HG03060 (cell line): ENCODE measurements around the gene AK5.
A peak's percentile ranks its signal among the peaks of the same experiment; 100 is the strongest.

ENCODE experiments used
- ATAC-seq: cut with Tn5 transposase; IDR thresholded peaks from one replicate; pipeline ENCODE4 v1.9.1; 2021; ENCODE audit warnings: low read depth, moderate number of reproducible peaks; ENCODE audit not compliant: unreplicated experiment

The AK5 gene

DNA sequence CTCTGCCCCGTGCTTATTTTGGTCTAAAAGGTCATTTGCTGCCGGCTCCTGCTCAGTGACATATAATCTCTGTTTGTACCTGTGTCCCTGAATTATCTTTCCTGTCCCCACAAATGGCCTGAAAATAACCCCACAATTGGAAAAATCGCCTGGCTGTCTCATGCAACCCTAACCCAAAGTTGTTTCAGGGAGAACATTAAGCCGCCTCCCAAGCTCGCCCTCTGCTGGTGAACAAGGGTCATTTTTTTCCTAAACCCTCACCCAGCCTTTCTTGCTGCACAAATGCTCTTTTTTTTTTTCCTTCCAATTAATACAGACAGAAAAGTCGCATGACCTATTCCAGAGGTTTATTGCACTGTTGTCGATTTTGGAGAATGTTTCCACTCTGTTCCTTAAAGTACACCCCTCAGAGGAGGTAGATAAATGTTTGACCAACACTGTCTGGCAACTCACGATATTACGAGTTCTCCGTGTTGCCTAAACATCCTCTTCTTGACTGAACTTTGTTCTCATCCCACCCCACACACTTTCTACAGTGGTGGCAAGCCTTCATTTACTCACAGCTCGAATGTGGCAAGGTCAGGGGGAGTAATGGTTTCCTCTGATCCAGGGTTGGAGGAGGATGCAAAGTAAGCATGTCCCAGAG lies 252.0 kb downstream of the AK5 start:
- ATAC-seq: no peak

DNA sequence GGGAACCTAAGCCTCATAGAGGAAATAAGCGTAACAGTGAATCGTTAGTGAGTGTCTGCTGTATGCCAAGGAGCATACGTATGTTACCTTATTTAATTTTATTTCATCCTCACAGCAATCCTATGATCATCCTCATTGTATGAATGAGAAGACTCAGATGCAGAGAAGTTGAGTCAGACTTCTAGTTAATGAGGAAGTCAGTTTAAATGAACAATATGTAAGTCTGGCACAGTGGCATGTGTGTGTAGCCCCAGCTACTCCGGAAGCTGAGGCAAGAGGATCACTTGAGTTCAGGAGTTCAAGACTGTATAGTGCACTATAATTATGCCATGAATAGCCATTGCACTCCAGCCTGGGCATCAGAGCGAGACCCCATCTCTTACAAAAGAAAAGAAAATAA lies 252.6 kb downstream of the AK5 start:
- ATAC-seq: no peak

DNA sequence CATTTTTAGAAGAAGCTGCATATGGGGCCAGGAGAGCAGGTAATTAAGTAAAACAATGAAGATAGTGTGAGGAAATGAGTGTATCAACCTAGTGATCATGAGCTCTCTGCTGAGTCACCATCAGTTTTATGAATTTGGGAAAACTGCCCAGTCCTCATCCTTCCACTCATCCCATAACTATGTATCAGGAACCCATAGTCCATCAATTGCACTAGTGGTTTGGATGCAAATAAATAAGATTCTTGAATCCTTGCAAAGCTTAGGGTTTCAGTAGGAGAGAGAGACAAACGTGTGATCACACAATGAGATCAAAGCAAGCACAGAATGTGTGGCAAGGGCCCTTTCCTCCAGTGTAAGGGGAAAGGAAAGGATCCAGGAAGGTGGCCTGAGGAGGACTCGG lies 255.0 kb downstream of the AK5 start:
- ATAC-seq: no peak

DNA sequence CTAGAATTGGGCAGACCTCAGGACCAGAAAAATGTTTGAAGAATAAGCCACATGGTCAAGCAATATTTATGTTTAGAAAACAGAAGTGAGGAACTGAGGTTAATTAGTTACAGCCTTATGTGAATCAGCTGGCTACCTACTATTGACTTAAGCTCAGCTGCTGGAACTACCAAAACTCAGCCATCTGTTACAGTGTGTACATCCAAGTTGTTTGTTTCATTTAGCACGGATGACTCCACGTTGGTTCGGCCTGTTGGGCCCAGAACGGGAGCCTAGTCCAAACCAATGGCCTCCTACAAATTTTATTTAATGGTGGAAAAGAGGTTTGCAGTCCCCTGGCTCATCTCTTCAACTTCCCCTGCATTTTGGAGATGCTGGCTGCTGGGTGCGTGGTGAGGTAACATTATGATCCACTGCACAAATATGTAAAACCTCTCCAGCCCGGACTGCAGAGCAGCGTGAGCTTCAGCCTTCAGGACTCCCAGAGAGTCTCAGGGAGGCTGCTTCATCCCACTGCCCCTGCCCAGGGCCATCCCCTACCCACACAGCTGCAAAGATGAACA lies 257.2 kb downstream of the AK5 start:
- ATAC-seq: peak; percentile 61

DNA sequence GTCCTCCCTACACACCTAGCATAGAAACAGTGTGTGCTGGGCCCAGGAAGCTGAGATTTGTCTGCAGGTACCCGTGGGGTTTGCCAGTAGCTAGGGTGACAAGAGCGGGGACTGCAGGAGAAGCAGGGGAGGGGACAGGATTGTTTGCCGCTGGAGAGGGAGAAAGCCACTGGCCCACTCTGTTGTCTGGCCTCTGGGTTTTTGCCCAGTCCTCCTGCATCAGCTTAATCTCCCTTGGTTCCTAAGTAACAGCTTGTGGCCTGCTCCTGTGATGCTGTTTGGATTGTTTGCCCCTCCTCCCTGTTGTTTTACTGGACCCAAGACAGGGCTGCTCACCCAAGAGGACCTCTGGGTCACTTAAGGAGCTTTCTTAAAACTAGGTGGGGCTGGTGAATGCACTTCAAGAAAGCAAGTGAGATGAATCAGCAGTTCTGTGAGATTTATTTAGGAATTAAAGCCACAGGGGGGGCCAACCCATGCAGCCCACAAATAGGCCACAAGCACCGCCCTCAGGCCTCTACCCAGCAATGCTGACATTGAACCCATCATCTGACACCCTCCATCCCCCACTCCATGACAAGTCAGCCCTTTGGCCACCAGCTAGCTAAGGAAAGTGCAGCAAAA lies 257.8 kb downstream of the AK5 start:
- no peak for ATAC-seq

DNA sequence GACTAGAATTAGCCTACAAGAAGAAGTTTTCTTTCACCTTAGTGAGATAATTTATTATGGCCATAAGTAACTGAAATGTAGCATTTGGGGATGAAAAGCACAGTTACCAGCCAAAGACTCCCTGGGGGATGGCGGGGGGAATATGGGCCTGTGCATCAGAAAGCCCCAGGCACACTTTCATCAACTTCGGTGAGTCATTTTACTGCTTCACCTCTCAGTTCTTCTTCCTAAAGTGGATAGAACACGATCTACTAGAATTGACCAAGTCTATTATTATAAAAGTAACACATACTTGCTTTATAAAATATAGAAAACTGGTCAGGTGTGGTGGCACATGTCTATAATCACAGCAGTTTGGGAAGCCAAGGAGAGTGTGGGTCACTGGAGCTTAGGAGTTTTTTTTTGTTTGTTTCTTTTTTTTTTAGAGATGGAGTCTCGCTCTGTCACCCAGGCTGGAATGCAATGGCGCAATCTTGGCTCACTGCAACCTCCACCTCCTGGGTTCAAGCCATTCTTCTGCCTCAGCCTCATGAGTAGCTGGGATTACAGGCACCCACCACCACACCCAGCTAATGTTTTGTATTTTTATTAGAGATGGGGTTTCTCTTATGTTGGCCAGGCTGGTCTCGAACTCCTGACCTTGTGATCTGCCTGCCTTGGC lies 258.8 kb downstream of the AK5 start:
- no peak for ATAC-seq

DNA sequence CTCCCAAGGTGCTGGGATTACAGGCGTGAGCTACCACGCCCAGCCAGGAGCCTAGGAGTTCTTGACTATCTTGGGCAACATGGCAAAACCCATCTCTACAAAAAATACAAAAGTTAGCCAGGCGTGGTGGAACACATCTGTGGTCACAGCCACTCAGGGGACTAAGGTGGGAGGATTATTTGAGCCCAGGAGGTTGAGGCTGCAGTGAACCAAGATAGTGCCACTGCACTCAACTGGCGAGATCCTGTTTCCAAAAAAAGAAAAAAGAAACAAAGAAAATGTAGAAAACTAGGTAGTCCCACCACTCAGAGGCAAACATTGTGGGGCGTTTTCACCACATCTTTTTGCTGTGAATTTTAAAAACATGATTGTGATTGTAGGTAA lies 259.3 kb downstream of the AK5 start:
- peak; percentile 43 for ATAC-seq

DNA sequence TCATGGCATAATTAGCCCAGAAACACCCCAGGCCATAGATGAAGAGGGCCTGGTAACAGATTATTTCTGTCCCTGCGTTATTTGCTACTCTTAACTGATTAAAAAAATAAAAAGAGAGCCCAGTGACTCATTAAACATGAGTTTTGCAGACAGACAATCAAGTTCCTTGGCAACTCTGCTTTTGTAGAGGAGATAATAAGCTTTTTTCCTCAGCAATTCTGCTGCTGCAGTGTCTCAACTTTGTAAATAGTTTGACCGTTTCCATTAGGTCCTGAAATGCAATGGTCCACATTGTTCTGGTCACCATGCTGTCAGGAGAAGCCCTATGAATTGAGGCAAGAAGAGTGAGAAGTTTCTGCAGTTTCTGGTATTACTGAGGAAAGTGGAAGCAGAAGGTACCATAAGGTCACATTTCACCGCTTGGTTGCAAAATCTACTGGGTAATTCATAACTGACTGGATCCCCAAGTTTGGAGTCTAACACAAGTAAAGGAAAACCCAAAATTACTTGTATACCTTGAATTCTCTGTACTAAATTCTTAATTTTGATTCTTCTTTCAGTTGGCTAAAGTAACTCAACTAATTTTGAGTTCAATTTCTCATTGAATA lies 261.1 kb downstream of the AK5 start:
- no peak for ATAC-seq

DNA sequence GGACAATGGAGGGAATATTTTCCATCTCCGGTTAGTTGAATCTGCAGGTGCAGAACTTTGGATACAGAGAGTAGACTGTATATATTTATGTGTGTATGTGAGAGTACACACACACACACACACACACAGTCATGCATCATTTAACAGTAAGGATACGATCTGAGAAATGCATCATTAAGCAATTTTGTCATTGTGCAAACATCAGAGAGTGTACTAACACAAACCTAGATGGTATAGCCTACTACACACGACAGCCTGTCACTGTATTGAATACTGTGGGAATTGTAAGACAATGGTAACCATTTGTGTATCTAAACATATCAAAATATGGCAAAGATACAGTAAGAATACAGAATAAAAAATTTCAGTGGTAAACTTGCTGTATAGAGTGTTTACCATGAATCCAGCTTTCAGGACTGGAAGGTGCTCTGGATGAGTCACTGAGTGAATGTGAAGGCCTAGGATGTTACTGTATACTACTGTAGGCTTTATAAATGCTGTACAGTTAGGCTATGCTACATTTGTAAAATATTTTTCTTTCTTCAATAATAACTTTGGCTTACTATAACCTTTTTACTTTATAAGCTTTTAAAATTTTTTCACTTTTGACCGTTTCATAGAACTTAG lies 262.1 kb downstream of the AK5 start:
- no peak for ATAC-seq

DNA sequence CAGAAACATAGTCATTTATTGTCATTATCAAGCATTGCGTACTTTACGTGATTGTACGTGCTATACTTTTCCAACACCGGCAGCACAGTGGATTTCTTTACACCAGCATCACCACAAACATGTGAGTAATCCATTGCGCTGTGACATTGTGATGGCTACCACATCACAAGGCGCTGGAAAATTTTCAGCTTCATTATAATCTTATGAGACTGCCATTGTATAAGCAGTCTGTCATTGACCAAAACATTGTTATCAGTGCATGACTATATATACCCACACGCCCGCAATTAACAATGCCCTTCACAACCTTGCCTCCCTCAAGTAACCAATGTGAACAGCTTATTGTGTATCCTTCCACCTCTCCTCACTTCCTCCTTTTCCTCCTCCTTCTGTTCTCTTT lies 263.0 kb downstream of the AK5 start:
- ATAC-seq: no peak

DNA sequence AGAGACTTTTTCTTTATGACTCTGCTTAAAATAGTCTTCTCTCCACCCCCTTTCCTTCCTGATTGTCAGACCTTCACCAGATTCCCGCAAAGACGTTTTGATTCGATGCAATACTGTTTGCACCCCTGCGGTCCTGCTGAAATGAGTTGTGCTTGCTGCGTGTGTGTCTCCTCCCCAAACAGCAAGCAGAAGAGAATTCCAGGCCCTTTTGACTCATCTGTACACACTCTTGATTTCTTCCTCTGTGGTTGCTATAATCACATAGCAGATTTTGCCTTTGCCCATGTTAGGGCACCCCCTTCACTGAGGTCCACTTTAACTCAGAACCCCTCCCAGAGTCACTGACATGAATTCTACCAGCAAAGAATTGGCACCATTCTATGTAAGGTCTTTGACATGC lies 264.2 kb downstream of the AK5 start:
- ATAC-seq: no peak

DNA sequence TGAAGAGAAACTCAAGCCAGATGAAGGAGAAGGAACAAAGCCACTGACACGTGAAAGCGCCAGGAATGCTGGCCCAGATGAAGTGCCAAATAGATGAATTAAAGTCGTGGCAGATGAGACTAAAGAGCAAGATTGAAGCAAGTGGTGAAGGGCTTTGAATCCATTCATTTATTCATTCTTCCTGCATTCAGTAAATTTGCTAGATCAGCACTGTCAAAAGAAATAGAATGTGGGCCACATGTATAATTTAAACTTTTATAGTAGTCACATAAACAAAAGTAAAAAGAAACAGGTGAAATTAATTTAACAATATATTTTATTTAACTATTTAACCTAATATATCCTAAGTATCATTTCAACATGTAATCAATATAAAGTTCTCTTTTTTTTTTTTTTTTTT lies 265.1 kb downstream of the AK5 start:
- no peak for ATAC-seq

DNA sequence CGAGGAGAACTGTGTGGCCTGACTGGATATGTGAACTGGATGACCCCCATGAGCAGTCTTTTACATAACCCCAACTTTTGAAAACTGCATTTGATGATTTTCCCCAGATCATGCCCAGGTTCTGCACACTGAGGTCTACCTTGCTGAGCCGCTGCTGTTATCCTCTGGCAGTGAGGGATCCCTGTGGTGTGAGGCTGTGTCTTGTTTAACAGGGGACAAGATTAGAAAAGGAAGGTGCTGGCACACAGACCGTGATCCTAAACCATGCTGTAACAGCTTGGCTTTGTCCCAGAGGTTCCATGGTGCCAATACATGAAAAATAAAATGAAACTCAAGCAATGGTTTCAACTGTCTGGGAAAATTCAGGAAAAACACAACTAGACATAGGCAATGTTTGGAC lies 266.5 kb downstream of the AK5 start:
- no peak for ATAC-seq

DNA sequence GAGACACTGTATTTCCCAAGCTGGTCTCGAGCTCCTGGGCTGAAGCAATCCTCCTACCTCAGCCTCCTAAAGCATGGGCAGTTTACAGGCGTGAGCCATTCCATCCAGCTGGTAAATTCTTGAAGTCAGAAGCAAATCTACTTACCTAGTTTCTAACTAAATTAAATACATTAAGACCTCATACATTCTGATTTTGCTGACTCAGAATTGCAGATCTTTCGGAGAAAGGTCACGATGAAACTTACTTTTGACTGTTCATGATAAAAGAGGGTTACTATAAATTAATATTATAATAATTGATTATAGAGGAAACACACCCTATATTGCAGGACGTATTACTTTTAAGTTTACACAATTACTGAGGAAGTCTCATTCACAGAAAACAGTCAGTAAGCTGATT lies 268.3 kb downstream of the AK5 start:
- ATAC-seq: no peak

DNA sequence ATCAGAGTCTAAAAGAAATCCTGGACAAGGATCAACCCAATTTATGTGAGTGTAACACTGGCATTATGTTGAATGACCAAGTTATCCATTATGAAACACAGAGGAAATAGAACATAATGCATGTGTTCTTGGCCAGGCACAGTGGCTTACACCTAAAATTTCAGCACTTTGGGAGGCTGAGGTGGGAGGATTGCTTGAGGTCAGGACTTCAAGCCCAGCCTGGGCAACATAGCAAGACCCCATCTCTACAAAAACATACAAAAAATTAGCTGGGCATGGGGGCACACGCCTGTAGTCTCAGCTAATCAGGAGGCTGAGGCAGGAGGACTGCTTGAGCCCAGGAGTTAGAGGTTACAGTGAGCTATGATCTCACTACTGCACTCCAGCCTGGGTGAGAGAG lies 270.8 kb downstream of the AK5 start:
- no peak for ATAC-seq

DNA sequence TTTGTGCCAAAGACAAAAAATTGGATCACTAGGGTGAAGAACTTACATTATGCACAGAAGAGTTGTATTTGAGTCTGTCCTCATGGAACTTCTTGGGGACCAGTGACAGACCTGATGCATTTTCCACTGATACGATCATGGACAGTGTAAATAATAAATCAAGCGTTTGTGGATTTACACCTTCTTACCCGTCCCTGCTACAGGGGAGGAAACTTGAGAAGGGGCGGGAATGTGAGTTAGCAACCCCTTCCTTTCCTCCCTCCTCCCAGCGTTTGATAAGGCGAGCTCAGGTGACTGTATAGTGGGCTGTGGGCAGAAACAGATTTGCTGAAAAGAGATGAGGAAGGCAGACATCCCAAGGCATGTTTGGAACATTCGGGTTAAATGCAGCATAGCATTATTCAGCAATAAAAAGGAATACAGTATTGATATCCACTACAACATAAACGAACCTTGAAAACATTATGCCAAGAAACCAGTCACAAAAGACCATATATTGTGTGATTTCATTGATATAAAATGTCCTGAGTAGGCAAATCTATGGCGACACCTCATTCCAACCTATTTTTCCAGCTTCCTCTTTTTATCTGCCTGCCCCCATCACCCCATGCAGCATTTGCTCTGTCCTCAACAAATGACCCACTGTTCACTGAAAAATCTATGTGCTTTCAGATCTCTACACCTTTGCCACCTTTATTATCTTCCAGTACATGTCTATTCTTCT lies 271.9 kb downstream of the AK5 start:
- ATAC-seq: no peak

DNA sequence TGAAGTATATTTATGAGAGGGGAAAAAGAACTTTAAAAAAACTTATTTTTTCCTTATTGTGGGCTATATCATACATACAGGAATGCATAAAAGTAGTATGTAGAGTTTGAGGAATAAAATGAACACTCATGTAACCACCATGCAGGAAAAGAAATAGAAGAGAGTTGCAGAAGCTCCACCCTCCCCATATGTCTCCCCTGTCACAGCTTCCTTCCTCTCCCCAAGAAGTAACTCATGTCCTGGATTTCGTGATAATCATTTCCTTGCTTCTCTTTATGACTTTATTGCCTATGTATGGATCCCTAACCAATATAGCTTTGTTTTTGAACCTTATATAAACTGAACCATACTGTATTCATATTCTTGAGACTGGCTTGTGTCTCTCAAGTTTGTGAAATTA lies 274.2 kb downstream of the AK5 start:
- ATAC-seq: no peak

DNA sequence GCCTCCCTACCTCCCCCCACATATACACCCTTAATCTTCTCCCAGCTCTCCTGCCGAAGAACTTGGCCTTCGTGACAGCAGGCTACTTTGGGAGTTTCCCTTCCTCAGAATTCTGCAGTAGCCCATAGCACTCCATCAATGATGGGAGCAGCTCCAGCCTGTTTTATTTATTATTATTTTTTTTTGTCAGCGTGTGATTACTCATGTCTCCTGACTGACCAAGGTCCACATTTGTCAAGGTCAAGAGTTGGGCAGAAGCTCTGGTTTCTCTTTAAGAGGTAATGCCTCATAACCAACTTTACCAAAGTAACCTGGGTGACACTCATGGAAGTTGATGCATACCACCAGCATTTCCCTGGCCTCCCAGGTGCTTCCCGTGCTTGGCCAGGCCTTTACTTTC lies 275.2 kb downstream of the AK5 start:
- ATAC-seq: no peak

DNA sequence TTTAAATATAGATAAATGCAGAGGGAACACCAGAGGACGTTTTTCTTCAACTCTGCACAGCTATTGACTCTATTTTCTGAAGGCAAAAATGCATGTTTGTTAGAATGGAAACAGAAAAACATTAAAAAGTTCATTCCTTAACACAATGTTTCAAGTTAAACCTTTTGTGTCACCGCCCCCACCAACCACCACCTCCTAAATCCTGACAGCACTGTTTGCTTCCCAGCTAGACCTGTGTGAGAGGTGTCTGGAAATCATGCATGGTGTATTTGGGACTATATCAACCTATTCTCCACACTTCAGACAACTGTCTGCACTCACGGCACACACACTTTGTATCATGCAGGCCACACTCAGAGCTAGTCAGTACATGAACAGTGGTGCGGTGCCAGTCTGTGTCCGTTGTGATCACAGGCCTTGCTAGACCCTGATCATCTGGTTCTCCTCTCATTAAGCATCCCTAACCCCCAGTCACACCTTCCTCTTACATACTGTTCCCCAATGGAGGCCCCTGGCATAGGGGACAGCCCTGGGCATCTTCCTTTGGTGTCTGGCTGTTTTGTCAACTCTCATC lies 276.9 kb downstream of the AK5 start:
- ATAC-seq: no peak

DNA sequence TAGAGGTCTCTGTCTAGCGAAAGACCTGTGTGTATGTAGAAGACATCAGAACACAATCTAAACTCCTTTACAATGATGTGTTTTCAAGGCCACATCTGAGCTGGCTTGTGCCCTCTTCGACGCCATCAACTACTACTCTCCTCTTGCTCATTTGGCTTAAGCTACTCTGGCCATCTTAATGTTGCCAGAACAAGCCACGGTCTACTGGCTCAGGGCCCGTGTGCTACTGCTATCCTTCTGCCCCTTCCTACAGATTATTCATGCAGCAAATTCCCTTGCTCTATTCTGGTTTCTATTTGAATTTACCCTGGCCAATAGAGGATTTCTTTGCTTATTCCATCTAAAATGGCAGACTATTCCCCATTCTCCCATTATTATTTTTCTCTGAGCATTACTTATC lies 278.9 kb downstream of the AK5 start:
- ATAC-seq: no peak
